GM18526 (cell line): ENCODE data around the gene HLA-DMA.
A peak's percentile ranks its signal among the peaks of the same experiment; 100 is the strongest.

Source experiments
- POLR2A ChIP-seq: IDR thresholded peaks from 3 replicates; pipeline ENCODE4 v1.6.1; 2011; ENCODE audit not compliant: insufficient read length; ENCODE audit errors: extremely low read depth

HLA-DMA gene

DNA sequence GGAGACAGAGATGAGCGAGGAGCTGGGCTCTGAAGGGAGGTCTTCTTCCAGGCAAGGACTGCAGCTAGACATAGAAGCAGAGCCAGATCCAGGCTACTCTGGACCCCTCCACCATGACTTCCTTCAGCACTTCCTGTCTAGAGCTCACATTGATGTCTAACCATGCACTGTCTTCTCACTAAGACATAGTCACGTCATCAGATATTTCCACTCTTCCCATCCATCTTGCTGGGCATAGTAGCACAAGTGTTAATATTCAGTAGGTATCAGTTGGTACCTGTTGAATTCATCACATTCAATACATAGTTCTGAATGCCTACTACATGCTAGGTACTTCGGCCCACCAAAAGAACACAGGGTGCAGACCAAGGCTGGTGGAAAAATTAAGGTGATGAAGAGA lies 2.9 kb downstream of the HLA-DMA start:
- no peak for TF ChIP-seq POLR2A

DNA sequence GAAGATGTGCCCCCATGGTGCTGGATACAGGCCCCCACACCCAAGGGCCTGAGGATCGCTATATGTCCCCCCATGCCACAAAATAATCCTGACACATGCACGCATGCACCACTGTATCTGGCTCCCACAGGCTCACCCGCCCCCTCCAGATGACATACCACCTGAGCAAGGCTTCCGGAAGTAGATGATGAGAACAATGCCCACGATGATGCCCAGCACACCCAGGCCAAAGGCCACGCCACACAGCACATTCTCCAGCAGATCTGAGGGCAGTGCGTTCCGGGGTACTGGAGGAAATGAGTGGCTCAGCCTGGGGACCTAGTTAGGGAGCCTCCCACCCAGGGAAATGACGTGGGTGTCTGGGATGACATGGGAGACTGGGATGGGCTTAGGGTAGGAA lies 3.8 kb downstream of the HLA-DMA start:
- peak; percentile 7 for TF ChIP-seq POLR2A

DNA sequence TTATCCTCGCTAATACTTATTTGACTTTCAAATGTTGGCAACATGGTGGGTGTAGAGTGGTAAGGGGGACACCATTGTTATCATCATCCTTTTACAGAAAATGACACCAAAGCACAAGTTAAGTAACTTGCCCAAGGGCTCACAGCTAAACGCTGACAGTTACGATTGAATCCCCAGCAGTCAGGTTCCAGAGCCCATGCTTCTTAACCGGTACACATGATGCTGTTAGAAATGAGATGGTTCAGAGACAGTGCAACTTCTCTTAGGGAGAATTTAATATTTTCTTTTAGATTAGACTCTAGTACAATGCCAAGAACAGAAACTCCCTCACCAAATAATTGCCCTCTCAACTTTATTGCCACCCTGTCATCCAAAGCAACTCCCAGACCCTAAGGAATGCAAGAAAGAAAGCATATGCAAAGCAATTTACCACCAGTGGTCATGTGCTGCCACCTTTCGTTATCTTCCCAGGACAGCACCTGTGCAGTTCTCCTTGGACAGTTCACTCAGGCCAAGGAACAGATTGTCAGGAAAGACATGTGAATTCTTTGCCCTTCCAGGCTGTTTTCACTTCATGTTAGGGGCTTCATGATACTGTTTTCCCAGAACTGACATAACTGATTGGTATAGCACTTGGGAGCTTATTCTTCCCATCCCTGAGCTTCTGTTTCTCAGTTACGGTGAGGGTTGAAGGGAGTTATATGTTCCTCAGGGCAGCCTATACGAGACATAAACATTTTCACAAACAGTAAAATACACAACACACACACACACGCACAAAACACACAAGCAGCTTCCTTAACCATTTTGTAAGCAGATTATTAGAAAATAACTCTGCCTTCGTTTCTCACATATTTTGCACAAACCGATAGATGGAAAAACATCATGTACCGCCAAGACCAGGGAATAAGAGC lies 5.1 kb downstream of the HLA-DMA start:
- no peak for TF ChIP-seq POLR2A

DNA sequence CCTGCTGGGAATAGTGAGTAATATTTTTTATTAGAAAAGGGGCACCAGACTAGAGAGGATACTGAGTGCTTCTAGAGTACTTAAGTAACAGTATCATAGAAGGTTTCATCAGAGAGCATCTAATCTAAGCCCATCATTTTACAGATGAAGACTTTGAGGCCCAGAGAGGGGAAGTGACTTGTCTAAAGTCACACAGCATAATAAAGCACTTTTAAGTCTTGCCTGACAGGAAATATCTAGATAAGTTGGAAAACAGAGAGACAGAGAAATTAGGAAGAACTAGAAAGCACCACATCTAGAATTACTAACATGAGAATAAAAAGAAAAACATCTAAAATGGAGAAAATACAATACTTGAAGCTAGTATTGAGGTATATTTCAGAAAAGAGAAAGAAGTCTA lies 6.0 kb downstream of the HLA-DMA start:
- no peak for TF ChIP-seq POLR2A

DNA sequence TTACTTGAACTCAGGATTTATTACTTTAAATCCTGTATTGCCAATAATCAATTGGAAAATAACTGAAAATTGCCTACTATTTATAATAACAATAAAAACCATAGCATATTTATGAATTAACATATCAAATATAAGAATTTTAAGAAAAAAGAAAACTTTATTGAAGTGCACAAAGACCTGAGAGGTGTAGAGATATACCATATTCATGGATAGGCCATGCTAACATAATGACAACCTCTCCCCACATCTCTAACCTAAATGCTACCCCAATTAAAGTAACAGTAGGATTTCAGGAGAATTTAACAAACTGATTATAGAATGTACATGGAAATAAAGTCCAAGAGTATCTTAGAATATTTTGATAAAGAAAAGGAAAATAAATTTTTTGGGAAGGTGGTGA lies 6.9 kb downstream of the HLA-DMA start:
- TF ChIP-seq POLR2A: no peak

DNA sequence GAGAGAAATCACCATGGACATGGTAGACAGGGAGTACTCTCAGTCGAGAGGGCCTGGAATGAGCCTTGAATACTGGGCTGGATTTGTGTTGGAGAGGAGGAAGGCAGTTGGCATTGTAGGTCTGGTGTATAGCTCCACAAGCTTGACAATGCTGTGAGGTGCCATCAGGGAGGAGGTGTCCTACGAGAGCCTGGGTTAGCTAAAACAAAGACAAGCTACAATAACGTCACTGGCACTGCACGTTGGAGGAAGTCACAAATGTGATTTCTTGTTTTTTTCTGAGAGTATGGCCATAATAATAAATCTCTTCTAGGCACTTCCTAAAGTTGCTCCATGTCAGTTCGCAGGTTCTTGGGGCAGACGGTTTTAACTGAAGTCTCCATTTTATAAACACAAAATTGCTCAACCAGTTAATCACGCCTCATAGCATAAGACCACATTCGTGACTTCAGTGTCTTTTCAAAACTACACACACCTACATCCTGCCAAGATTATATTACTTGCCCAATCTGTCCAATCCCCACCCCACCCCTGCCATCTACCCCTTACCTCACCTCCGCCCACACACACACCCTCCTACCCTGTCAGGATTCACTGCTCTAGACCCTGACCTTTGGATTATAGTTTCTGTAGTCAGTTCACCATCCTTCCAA lies 7.7 kb downstream of the HLA-DMA start:
- peak; percentile 11 for TF ChIP-seq POLR2A

DNA sequence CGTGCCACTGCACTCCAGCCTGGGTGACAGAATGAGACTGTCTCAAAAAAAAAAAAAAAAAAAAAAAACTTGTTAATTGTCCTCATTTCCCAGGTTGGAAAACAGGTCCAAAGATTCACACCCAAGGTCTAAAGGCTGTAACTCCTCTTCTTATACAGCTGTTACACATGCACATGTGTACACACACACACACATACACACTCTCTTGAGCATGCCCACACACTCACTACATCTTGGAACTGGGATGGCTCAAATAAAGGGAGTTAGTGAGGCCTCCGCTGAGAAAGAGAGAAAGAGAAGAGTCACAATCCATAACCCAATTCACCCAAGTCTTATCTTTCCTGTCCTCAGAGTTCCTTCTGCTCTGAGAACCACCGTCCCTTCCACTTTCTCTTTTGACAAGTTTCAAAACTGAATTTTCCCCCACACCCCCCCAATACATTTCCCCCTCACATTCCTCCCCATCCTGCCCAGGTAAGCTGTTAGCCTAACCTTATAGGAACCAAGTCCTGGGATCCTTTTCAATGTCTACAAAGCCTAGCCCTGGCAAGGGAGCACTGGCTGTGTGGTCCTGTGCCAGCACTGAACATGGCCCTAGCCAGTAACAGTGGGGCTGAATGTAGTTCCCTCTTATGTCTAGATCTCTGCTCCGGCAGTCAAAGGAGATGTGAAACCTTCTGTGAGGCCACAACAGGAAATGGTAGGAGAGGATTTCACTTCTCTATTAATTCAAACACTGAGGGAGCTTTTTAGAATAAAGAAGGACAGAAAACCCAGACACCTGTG lies 8.8 kb downstream of the HLA-DMA start:
- TF ChIP-seq POLR2A: peak; percentile 61

DNA sequence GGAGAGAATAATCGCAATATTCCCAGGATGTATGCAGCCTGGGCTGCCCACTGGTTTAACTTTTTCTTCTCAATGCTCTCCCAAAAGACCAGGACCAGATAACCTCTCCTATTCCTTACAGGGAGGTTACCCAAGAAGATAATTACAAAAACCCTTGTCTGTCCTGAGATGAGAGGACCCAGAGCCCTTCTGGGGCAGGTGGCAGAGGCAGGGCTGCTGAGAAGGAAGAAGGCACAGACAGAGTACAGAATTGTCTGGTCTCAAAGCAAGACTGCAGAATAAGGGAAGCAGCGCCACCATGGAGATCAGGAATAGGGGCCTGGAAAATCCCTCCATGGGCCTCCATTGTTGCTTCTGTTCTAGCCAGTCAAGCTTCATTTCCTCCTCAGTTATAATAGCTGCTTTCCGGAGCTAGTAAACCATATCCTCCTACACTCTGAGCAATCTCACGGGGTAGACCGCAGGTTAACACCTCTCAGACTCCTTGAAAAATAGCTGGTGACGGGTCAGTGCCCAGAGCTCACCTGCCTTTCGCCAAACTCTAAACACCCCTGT lies 11.6 kb downstream of the HLA-DMA start:
- TF ChIP-seq POLR2A: peak; percentile 7

DNA sequence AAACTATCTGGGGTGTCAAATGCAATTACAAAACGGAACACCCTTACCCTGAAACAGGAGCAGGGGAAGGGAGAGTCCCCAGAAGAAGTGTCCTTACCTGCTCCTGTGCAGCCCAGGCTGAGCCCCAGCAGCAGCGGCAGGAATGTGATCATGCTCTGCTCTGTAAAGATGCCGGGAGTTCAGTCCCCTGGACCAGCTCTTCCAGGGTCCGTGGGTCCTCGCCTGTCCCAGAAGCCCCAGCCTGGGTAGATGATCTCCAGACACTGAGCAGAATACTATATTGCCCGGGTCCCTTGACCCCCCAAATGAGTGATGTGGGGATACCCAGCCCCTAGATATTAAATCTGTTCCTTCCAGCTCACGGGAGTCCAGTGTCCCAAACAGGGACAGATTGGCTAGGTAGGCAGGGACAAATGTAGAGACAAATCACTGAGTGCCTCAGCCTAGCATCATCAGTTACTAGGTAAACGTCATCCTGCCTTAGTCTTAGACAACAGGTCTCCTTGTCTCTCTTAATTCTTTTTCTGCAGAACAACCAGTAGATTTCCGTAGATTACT lies 12.2 kb downstream of the HLA-DMA start, which contains the start of gene HLA-DMB:
HLA-DMB (minus strand) TSS at position 373 of the 558 bp plus-strand sequence; CDS start at position 152, 221 bp downstream.
- TF ChIP-seq POLR2A: peak; percentile 50

DNA sequence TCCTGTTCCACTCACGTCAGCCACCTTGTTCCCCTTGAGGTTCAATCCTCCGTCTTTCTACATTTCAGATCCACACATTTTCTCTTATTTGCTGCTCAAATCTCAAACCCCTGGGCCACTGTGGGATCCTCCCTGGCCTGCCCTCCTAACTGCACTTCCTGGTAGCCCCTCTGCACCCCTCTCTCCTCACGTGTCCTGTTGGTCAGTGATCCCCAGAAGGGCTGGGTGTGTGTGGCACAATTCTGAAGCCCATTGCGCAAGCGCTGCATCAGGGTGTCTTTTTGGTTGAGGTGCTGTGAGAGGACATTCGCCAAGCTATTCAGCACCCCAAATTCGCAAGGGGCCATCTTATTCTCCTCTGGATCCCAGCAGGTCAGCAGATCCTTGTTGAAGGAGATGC lies 14.4 kb downstream of the HLA-DMA start:
- TF ChIP-seq POLR2A: no peak

DNA sequence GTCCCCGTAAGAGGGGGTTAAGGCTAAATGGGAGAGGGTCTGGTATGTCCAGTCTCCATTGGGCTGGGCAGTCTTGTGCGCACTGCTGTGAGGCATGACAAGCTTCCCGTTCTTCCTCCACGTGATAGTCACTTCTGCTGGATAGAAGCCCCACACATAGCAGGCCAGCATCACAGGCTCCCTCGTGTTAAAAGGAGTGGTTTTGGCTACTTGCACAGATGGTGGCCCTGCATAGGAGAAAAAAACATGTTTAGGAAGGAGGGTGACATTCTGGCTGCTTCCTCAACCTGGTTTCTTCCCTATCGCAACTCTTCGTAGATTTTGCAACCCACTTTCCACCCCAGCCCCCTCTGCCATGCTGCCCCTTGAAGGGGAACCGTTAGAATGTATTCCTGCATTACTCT lies 15.7 kb downstream of the HLA-DMA start:
- no peak for TF ChIP-seq POLR2A

DNA sequence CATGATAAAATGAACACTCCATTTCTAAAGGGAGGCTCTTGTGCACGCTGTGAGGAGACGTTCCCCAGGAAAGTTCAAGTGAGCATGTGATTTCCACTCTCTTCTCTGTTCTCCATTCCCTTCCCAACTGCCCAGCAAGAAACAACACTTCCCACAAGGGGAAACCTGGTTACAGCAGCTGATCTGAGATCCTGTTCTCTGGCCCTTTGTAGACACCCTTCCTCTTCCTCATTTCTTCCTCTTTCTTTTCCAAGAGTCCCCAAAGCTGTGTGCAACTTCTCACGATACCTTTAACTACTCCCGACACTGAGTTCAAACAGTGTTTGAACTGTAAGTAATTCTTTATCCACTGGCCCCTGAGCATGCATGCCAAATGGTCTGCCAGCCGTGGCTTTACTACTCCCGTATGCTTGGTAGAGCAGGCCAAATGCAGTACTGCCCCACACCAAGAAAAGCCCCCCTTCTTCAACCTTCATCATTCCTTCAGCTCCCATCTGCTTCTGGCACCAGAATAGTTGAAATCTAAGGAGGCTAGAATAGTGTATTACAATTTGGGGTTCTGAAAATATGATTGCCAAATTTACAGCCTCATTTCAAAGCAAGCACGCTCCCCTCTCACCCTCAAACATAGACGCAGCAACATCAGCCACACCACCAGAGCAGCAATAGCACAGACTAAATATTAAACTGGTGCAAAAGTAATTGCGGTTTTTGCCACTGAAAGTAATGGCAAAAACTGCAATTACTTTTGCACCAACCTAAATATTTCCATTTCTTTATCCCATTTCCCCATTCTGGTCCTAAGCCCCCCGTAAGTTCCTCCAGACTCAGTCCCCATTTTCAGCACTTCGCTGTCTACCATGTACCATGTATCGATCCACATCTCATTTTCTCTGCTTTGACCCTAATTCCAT lies 16.4 kb downstream of the HLA-DMA start:
- TF ChIP-seq POLR2A: no peak

DNA sequence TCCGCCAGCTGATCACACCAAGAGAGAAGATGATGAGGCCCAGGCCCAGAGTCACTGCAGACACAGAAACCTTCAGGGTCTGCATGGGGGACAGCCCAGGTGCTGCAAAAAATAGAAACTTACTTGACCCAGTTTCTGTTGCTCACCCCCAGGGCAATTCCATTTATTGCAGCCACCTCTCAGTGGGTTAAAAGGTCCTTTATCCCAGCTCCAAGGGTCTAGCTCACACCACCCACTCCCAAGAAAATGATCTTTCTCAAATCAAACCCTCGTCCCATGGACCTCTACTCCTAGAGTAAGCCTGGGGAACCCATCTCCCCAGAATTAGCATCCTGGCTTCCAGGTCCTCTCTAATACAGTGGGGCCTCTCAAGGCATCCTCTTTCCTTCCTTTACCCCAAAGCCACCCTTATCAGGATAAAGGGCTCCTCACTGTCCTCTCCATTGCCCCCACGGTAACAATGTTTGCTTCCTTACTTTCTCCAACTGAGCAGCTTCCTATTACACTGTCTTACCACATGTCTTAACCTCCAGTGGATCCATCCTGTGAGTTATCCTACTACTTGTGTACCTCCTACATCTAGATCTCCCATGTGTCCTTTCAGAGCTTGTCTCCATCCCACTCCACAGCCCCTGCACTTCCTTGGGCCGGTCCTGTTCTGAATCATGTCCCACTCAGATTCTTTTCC lies 17.2 kb downstream of the HLA-DMA start:
- TF ChIP-seq POLR2A: peak; percentile 13
